Smooth muscle cell (in vitro differentiated cells): ENCODE measurements around the gene SLC2A9. TPM values are rescaled to one million over a fixed set of nuclear protein-coding genes. Genes with fewer than 3 reads are reported as not detected.

Source experiments
- DNase-seq: peaks from one replicate; lab custom pipeline; 2025; ENCODE audit not compliant: unreplicated experiment; lab: John Stamatoyannopoulos, UW
- H2AFZ ChIP-seq: fragments of 200-600 bp; sonication (generic); 2 replicates; pipeline ENCODE4 v1.6.0; 2016; ENCODE audit warnings: antibody characterized with exemption, low read depth, mild to moderate bottlenecking
- H3F3A ChIP-seq: fragments of 200-600 bp; sonication (generic); 2 replicates; pipeline ENCODE4 v1.6.0; 2017; ENCODE audit warnings: antibody characterized with exemption, low read depth
- H3K27ac ChIP-seq: fragments of 200-600 bp; sonication (generic); 2 replicates; pipeline ENCODE4 v1.5.1; 2016; ENCODE audit warnings: low read depth, mild to moderate bottlenecking
- H3K27me3 ChIP-seq: fragments of 200-600 bp; sonication (generic); 2 replicates; pipeline ENCODE4 v1.6.1; 2016; ENCODE audit warnings: low read depth, mild to moderate bottlenecking
- H3K36me3 ChIP-seq: fragments of 200-600 bp; sonication (generic); 2 replicates; pipeline ENCODE4 v1.5.1; 2016; ENCODE audit warnings: low read depth
- H3K4me1 ChIP-seq: fragments of 200-600 bp; sonication (generic); 2 replicates; pipeline ENCODE4 v1.5.1; 2016; ENCODE audit warnings: low read depth
- H3K4me2 ChIP-seq: fragments of 200-600 bp; sonication (generic); 2 replicates; pipeline ENCODE4 v1.6.0; 2016; ENCODE audit warnings: mild to moderate bottlenecking
- H3K4me3 ChIP-seq: fragments of 200-600 bp; sonication (generic); 2 replicates; pipeline ENCODE4 v1.5.1; 2016; ENCODE audit warnings: mild to moderate bottlenecking
- H3K79me2 ChIP-seq: fragments of 200-600 bp; sonication (generic); 2 replicates; pipeline ENCODE4 v1.6.0; 2016; ENCODE audit warnings: low read depth, mild to moderate bottlenecking
- H3K9ac ChIP-seq: fragments of 200-600 bp; sonication (generic); 2 replicates; pipeline ENCODE4 v1.6.0; 2016; ENCODE audit warnings: low read depth
- H3K9me3 ChIP-seq: fragments of 200-600 bp; sonication (generic); replicated peaks from 2 replicates; pipeline ENCODE4 v1.5.1; 2016; ENCODE audit warnings: low read depth
- H4K20me1 ChIP-seq: fragments of 200-600 bp; sonication (generic); 2 replicates; pipeline ENCODE4 v1.6.0; 2016; ENCODE audit warnings: low read depth
- WGBS: methylation state at CpG from one replicate; pipeline ENCODE4 v1.1.7; 2016; ENCODE audit warnings: low lambda C conversion rate; 5-methylcytosine and 5-hydroxymethylcytosine counted together
- polyA plus RNA-seq: library from polyadenylated mRNA; unstranded; fragments of >200 nt; fragmentation: Nextera tagmentation; extraction: Ambion mirVana; gene quantifications from 2 replicates; pipeline ENCODE4 v1.2.1, GENCODE V29; 2016
- total RNA-seq: library from RNA; depleted of rRNA; stranded (reverse); fragments of >200 nt; gene quantifications from 2 replicates; pipeline ENCODE4 v1.2.3, GENCODE V29; 2014
- TF ChIP-seq, protein P1 (sequence below): fragments of 200-600 bp; sonication (generic); IDR thresholded peaks from 2 replicates; pipeline ENCODE4 v1.5.1; 2017; ENCODE audit warnings: borderline replicate concordance, mild to moderate bottlenecking, antibody characterized with exemption; ENCODE audit not compliant: insufficient read depth, poor library complexity, severe bottlenecking

SLC2A9 gene
- total and polyA plus RNA-seq, 2 experiments from 2014 or later: 1.3 to 2.2 TPM

DNA sequence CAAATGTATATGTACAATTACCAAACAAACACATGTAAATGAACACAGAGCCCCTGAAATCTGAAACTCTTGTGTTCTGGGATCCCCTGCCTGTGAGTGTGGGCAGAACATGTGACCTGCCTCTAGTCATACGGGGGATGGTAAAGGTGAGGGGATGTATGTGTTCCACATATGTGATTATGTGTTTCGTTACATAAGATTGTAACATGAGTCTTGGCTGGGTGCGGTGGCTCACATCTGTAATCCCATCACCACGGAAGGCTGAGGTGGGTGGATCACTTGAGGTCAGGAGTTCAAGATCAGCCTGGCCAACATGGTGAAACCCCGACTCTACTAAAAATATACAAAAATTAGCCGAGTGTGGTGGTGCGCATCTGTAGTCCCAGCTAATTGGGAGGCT, 37.1 kb upstream of the SLC2A9 start:
- Histone ChIP-seq H2AFZ (no peak overlapping the region), H3K4me1 (peaks cover 3% of the 10 kb centered on the region), H3K4me2 (no peak overlapping the region), H3K9ac (no peak overlapping the region), H3K79me2 (no peaks in the 10 kb centered on the region), H3F3A (no peaks in the 10 kb centered on the region), H3K27me3 (no peaks in the 10 kb centered on the region), H3K4me3 (no peak overlapping the region), H3K9me3 (no peaks in the 10 kb centered on the region), H3K36me3 (no peaks in the 10 kb centered on the region), H4K20me1 (no peaks in the 10 kb centered on the region), H3K27ac (no peak overlapping the region)
- DNase-seq: no peak
- 96% methylated on average over 7 of the region's 7 CpGs for WGBS
- TF ChIP-seq, protein P1, sequence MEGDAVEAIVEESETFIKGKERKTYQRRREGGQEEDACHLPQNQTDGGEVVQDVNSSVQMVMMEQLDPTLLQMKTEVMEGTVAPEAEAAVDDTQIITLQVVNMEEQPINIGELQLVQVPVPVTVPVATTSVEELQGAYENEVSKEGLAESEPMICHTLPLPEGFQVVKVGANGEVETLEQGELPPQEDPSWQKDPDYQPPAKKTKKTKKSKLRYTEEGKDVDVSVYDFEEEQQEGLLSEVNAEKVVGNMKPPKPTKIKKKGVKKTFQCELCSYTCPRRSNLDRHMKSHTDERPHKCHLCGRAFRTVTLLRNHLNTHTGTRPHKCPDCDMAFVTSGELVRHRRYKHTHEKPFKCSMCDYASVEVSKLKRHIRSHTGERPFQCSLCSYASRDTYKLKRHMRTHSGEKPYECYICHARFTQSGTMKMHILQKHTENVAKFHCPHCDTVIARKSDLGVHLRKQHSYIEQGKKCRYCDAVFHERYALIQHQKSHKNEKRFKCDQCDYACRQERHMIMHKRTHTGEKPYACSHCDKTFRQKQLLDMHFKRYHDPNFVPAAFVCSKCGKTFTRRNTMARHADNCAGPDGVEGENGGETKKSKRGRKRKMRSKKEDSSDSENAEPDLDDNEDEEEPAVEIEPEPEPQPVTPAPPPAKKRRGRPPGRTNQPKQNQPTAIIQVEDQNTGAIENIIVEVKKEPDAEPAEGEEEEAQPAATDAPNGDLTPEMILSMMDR: no peak

DNA sequence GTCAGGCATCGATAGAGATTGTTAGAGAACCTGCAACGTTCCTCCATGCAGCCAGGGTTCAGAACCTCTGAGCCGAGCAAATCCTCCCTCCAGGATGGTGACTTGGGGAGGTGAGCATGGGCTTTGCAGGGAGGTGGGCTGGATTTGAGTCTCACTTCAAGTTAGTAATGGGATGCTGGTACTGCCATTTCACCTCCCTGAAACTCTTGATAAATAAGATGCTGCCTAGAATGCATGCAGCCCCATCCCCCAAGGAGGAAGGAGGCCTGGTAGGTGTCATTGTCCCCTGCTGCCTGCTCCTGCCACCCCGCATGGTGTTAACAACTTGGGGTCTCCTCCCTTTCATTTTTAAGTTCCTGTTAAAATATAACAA, 35.7 kb upstream of the SLC2A9 start:
- DNase-seq: no peak
- Histone ChIP-seq H2AFZ (no peak overlapping the region), H3K9me3 (no peaks in the 10 kb centered on the region), H3K27ac (no peak overlapping the region), H3K79me2 (no peaks in the 10 kb centered on the region), H4K20me1 (no peaks in the 10 kb centered on the region), H3K4me3 (no peak overlapping the region), H3K27me3 (no peaks in the 10 kb centered on the region), H3K36me3 (no peaks in the 10 kb centered on the region), H3K4me1 (no peaks in the 10 kb centered on the region), H3K4me2 (no peak overlapping the region), H3K9ac (no peak overlapping the region), H3F3A (no peaks in the 10 kb centered on the region)
- WGBS: 96% methylated on average over 4 of the region's 4 CpGs
- TF ChIP-seq, protein P1: no peak

DNA sequence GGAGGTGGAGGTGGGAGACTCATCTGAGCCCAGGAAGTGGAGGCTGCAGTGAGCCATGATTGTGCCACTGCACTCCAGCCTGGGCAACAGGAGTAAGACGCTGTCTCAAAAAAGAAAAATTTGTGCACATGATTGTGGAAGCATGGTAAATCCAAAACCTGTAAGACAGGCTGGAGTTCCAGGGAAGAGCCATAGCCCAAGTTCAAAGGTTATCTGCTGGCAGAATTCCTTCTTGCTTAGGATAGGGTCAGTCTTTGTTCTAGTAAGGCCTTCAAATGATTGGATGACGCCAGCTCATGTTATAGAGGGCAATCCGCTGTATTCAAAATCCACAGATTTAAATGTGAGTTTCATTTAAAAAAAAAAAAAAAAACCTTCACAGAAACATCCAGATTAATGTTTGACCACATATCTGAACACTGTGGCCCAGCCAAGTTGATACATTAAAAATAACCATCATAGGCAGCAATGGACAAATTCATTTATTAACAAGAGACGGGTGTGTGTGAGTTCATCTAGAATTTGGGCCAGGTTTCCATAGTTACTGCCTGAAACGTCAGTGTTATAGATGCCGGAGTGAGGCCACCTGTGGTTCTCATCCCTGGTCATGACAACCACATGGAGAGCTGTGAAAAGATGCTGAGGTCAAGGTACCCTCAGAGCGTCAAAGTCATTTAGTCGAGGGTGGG, 35.2 kb upstream of the SLC2A9 start:
- DNase-seq: no peak
- no peak overlapping the region for H3K4me2 ChIP-seq
- H3F3A ChIP-seq: no peaks in the 10 kb centered on the region
- no peak overlapping the region for H2AFZ ChIP-seq
- 96% methylated on average over 8 of the region's 8 CpGs for WGBS
- no peaks in the 10 kb centered on the region for H4K20me1 ChIP-seq
- H3K79me2 ChIP-seq: no peaks in the 10 kb centered on the region
- no peak overlapping the region for H3K4me3 ChIP-seq
- no peaks in the 10 kb centered on the region for H3K9me3 ChIP-seq
- no peaks in the 10 kb centered on the region for H3K36me3 ChIP-seq
- no peak overlapping the region for H3K9ac ChIP-seq
- no peak overlapping the region for H3K27ac ChIP-seq
- no peaks in the 10 kb centered on the region for H3K27me3 ChIP-seq
- TF ChIP-seq, protein P1: no peak
- H3K4me1 ChIP-seq: peaks cover 2% of the 10 kb centered on the region

DNA sequence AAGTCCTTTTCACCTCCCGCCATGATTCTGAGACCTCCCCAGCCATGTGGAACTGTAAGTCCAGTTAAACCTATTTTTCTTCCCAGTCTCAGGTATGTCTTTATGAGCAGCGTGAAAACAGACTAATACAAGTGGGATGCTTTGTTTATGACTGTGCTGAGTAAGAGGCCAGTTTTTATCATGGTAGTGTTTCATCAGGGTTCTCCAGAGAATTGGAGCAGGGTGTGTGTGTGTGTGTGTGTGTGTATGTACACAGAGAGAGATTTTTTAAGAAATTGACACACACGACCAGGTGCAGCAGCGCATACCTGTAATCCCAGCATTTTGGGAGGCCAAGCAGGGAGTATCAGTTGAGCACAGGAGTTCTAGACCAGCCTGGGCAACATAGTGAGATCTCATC, 34.6 kb upstream of the SLC2A9 start:
- Histone ChIP-seq H3K79me2 (no peaks in the 10 kb centered on the region), H3K9me3 (no peaks in the 10 kb centered on the region), H3K4me2 (no peak overlapping the region), H3K4me1 (peaks cover 6% of the 10 kb centered on the region), H3K27ac (no peak overlapping the region), H3K4me3 (no peak overlapping the region), H3K9ac (no peak overlapping the region), H3F3A (no peaks in the 10 kb centered on the region), H4K20me1 (no peaks in the 10 kb centered on the region), H2AFZ (no peak overlapping the region), H3K36me3 (no peaks in the 10 kb centered on the region), H3K27me3 (no peaks in the 10 kb centered on the region)
- WGBS: 84% methylated on average over 4 of the region's 4 CpGs
- TF ChIP-seq, protein P1: no peak
- DNase-seq: no peak
